A673 (cell line): ENCODE results near the gene IL1RAPL1.

Experiments
- EZH2 ChIP-seq: fragments of 200-600 bp; sonication (generic); IDR thresholded peaks from 2 replicates; pipeline ENCODE4 v1.6.1; 2017; ENCODE audit warnings: borderline replicate concordance, low read depth, mild to moderate bottlenecking, mixed read lengths, antibody characterized with exemption, low read length; ENCODE audit not compliant: poor library complexity, severe bottlenecking
- TF ChIP-seq, protein P1 (sequence below): fragments of 300-800, 200-600 bp; sonication (generic); conservative IDR thresholded peaks from 2 replicates; pipeline ENCODE4 v1.5.1; 2017; ENCODE audit warnings: low read depth, mild to moderate bottlenecking, antibody characterized with exemption, low read length, moderate library complexity, mixed read lengths

- TF ChIP-seq, protein P1, sequence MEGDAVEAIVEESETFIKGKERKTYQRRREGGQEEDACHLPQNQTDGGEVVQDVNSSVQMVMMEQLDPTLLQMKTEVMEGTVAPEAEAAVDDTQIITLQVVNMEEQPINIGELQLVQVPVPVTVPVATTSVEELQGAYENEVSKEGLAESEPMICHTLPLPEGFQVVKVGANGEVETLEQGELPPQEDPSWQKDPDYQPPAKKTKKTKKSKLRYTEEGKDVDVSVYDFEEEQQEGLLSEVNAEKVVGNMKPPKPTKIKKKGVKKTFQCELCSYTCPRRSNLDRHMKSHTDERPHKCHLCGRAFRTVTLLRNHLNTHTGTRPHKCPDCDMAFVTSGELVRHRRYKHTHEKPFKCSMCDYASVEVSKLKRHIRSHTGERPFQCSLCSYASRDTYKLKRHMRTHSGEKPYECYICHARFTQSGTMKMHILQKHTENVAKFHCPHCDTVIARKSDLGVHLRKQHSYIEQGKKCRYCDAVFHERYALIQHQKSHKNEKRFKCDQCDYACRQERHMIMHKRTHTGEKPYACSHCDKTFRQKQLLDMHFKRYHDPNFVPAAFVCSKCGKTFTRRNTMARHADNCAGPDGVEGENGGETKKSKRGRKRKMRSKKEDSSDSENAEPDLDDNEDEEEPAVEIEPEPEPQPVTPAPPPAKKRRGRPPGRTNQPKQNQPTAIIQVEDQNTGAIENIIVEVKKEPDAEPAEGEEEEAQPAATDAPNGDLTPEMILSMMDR = no peak
- TF ChIP-seq EZH2 = no peak
Measured at GRCh38 chrX:29315931-29316330, 728.7 kb downstream of the IL1RAPL1 start.
